Measurements from ENCODE around the gene MYO1F.
A peak's percentile ranks its signal among the peaks of the same experiment; 100 is the strongest.
"Not testable (repeated sequence)": the region's sequence is repeated elsewhere in the genome, so short reads cannot be mapped to it uniquely, and the experiment has no call there.

Gene MYO1F

GRCh38 chr19:8577247-8577646, at the start of gene MYO1F:
TSS of gene MYO1F (minus strand) at chr19:8577442. CDS start at chr19:8577309, 133 bp downstream.
- no peak for DNase-seq (ENCODE audit: low read depth in 2 of 2)

GRCh38 chr19:8626842-8627241, 49.6 kb upstream of the MYO1F start:
- no peak for DNase-seq (ENCODE audit: low read depth in 2 of 2)

- not testable (repeated sequence) for DNase-seq (ENCODE audit: low read depth in 2 of 2)
These were observed 45.6 kb upstream of the MYO1F start for GRCh38 chr19:8622886-8623285.

GRCh38 chr19:8618751-8619150, 41.5 kb upstream of the MYO1F start:
- no peak for DNase-seq (ENCODE audit: low read depth in 2 of 2)

- no peak for DNase-seq (ENCODE audit: low read depth in 2 of 2)
These were observed 40.7 kb upstream of the MYO1F start for GRCh38 chr19:8617984-8618383.

GRCh38 chr19:8617325-8617724, 40.1 kb upstream of the MYO1F start:
- DNase-seq (ENCODE audit: low read depth in 2 of 2): not testable (repeated sequence)

GRCh38 chr19:8616861-8617260, 39.6 kb upstream of the MYO1F start:
- DNase-seq (ENCODE audit: low read depth in 2 of 2): no peak

- no peak for DNase-seq (ENCODE audit: low read depth in 2 of 2)
These were observed 38.8 kb upstream of the MYO1F start for GRCh38 chr19:8615813-8616596.

- peak in 1 of 2 experiments; percentile 14 for DNase-seq (ENCODE audit: low read depth in 2 of 2)
These were observed 37.8 kb upstream of the MYO1F start for GRCh38 chr19:8615024-8615423.

GRCh38 chr19:8614455-8614854, 37.2 kb upstream of the MYO1F start:
- DNase-seq (ENCODE audit: low read depth in 2 of 2): no peak

GRCh38 chr19:8612807-8613171, 35.5 kb upstream of the MYO1F start:
- DNase-seq (ENCODE audit: low read depth in 2 of 2): no peak

- peak in 1 of 2 experiments; percentile 37 for DNase-seq (ENCODE audit: low read depth in 2 of 2)
These were observed 34.9 kb upstream of the MYO1F start for GRCh38 chr19:8611877-8612806.

- no peak for DNase-seq (ENCODE audit: low read depth in 2 of 2)
These were observed 34.2 kb upstream of the MYO1F start for GRCh38 chr19:8611391-8611876.

- DNase-seq (ENCODE audit: low read depth in 2 of 2): no peak
These were observed 33.7 kb upstream of the MYO1F start for GRCh38 chr19:8610936-8611300.

- no peak for DNase-seq (ENCODE audit: low read depth in 2 of 2)
These were observed 33.0 kb upstream of the MYO1F start, which contains the start of gene ADAMTS10 for GRCh38 chr19:8610041-8610935. TSS of gene ADAMTS10 (minus strand) at chr19:8610715. CDS start at chr19:8605710, 5,005 bp downstream.

GRCh38 chr19:8609279-8610040, 32.2 kb upstream of the MYO1F start:
- DNase-seq (ENCODE audit: low read depth in 2 of 2): no peak

- DNase-seq (ENCODE audit: low read depth in 2 of 2): no peak
These were observed 31.7 kb upstream of the MYO1F start for GRCh38 chr19:8608941-8609278.

- DNase-seq (ENCODE audit: low read depth in 2 of 2): no peak
These were observed 30.1 kb upstream of the MYO1F start for GRCh38 chr19:8607386-8607785.

GRCh38 chr19:8605514-8605913, 28.3 kb upstream of the MYO1F start:
- DNase-seq (ENCODE audit: low read depth in 2 of 2): no peak

GRCh38 chr19:8601796-8602195, 24.6 kb upstream of the MYO1F start:
- no peak for DNase-seq (ENCODE audit: low read depth in 2 of 2)

GRCh38 chr19:8600816-8601215, 23.6 kb upstream of the MYO1F start:
- DNase-seq (ENCODE audit: low read depth in 2 of 2): no peak
